A673 (cell line): ENCODE data around the gene KCNJ9. TPM values are rescaled to one million over a fixed set of nuclear protein-coding genes. Genes with fewer than 3 reads are reported as not detected.

ENCODE experiments used
- BruUV-seq: library from RNA; stranded (reverse); fragments of 400-500 nt; replicated peaks from 2 replicates; lab custom pipeline; 2021; lab: Mats Ljungman, UMichigan
- CTCF ChIA-PET: fragments of 300-600 bp; sonication (Branson Sonifier 250); formaldehyde crosslinking; loops from one replicate; lab custom pipeline; 2022; ENCODE audit warnings: antibody characterized with exemption; lab: Charles Lee
- POLR2A ChIA-PET: fragments of 300-600 bp; sonication (Branson Sonifier 250); formaldehyde crosslinking; loops from one replicate; lab custom pipeline; 2022; ENCODE audit warnings: antibody characterized with exemption; ENCODE audit not compliant: low non-redundant PET; lab: Charles Lee
- DNase-seq: peaks from one replicate; pipeline ENCODE4 v3.0.0-alpha.2; 2015; ENCODE audit warnings: low spot score
- H3K27ac ChIP-seq: fragments of 200-600 bp; sonication (generic); 2 replicates; pipeline ENCODE4 v1.5.1; 2016; ENCODE audit warnings: mixed run types, low read depth, mild to moderate bottlenecking, mixed read lengths, antibody characterized with exemption, low read length; ENCODE audit not compliant: poor library complexity, severe bottlenecking
- H3K27me3 ChIP-seq: fragments of 200-600 bp; sonication (generic); replicated peaks from 2 replicates; pipeline ENCODE4 v1.6.1; 2017; ENCODE audit warnings: mixed run types, low read depth, mild to moderate bottlenecking, mixed read lengths, antibody characterized with exemption, low read length; ENCODE audit not compliant: insufficient read depth, poor library complexity
- H3K36me3 ChIP-seq: fragments of 200-600 bp; sonication (generic); 2 replicates; pipeline ENCODE4 v1.6.1; 2016; ENCODE audit warnings: mixed run types, mild to moderate bottlenecking, mixed read lengths, antibody characterized with exemption, low read length; ENCODE audit not compliant: insufficient read depth, poor library complexity, severe bottlenecking
- H3K4me1 ChIP-seq: fragments of 200-600 bp; sonication (generic); 2 replicates; pipeline ENCODE4 v1.6.1; 2017; ENCODE audit warnings: mixed run types, mild to moderate bottlenecking, mixed read lengths, antibody characterized with exemption, low read length; ENCODE audit not compliant: insufficient read depth, poor library complexity, severe bottlenecking
- H3K4me3 ChIP-seq: fragments of 200-600 bp; sonication (generic); 2 replicates; pipeline ENCODE4 v1.5.1; 2016; ENCODE audit warnings: low read depth, mixed run types, mild to moderate bottlenecking, mixed read lengths, low read length; ENCODE audit not compliant: poor library complexity, severe bottlenecking
- H3K9me3 ChIP-seq: fragments of 200-600 bp; sonication (generic); 2 replicates; pipeline ENCODE4 v1.6.1; 2016; ENCODE audit warnings: mixed run types, low read depth, mild to moderate bottlenecking, mixed read lengths, antibody characterized with exemption, low read length; ENCODE audit not compliant: poor library complexity, severe bottlenecking
- CTCF ChIP-seq: fragments of 300-800, 200-600 bp; sonication (generic); conservative IDR thresholded peaks from 2 replicates; pipeline ENCODE4 v1.5.1; 2017; ENCODE audit warnings: low read depth, mild to moderate bottlenecking, antibody characterized with exemption, low read length, moderate library complexity, mixed read lengths
- EZH2 ChIP-seq: fragments of 200-600 bp; sonication (generic); IDR thresholded peaks from 2 replicates; pipeline ENCODE4 v1.6.1; 2017; ENCODE audit warnings: borderline replicate concordance, low read depth, mild to moderate bottlenecking, mixed read lengths, antibody characterized with exemption, low read length; ENCODE audit not compliant: poor library complexity, severe bottlenecking
- intact Hi-C: fragments of 100-400 bp; cut with micrococcal nuclease; formaldehyde crosslinking; loops from one replicate; pipeline ENCODE4 v1.10.0; 2022; ENCODE audit not compliant: unreplicated experiment
- total RNA-seq: library from RNA; stranded (reverse); gene quantifications from 2 replicates; pipeline ENCODE4 v1.2.3, GENCODE V29; 2021

The KCNJ9 gene
- total RNA-seq, 1 experiment from 2014 or later = not detected

GRCh38 chr1:160050619-160051018 is 30.7 kb upstream of the KCNJ9 start:
- no TSS peak for BruUV-seq
- Histone ChIP-seq H3K36me3 (no peaks in the 10 kb centered on the region), H3K4me1 (no peaks in the 10 kb centered on the region), H3K9me3 (no peaks in the 10 kb centered on the region), H3K4me3 (no peak overlapping the region), H3K27ac (no peak overlapping the region), H3K27me3 (peaks cover 45% of the 10 kb centered on the region)
- ChIA-PET CTCF (no interaction called here), POLR2A (no interaction called here)
- no peak for TF ChIP-seq EZH2
- no peak for TF ChIP-seq CTCF
- no peak for DNase-seq
- intact Hi-C loops = no loop called here

GRCh38 chr1:160052936-160053335 is 28.4 kb upstream of the KCNJ9 start:
- Histone ChIP-seq H3K4me3 (no peak overlapping the region), H3K27me3 (peaks cover 58% of the 10 kb centered on the region), H3K4me1 (no peaks in the 10 kb centered on the region), H3K9me3 (no peaks in the 10 kb centered on the region), H3K27ac (no peak overlapping the region), H3K36me3 (no peaks in the 10 kb centered on the region)
- intact Hi-C loops = no loop called here
- BruUV-seq = no TSS peak
- CTCF ChIA-PET = interaction anchor here (1.3 kb wide), 1 partner anchor 26 kb away, joined by 5 read pairs; no protein-coding TSS in a partner anchor
- TF ChIP-seq EZH2 = no peak
- no peak for TF ChIP-seq CTCF
- DNase-seq = no peak
- POLR2A ChIA-PET = no interaction called here

- no peaks in the 10 kb centered on the region for H3K4me1 ChIP-seq
- H3K27me3 ChIP-seq = peaks cover 55% of the 10 kb centered on the region
- H3K9me3 ChIP-seq = no peaks in the 10 kb centered on the region
- H3K4me3 ChIP-seq = no peak overlapping the region
- ChIA-PET POLR2A (no interaction called here), CTCF (no interaction called here)
- TF ChIP-seq EZH2 (no peak), CTCF (no peak)
- H3K27ac ChIP-seq = no peak overlapping the region
- no TSS peak for BruUV-seq
- DNase-seq = no peak
- intact Hi-C loops = no loop called here
- no peaks in the 10 kb centered on the region for H3K36me3 ChIP-seq
Observed at GRCh38 chr1:160053548-160054365, 27.6 kb upstream of the KCNJ9 start.
